Pancreas (tissue), 10 donors: ENCODE measurements around the gene ADARB1. TPM values are rescaled to one million over a fixed set of nuclear protein-coding genes. Genes with fewer than 3 reads are reported as not detected.
A peak's percentile ranks its signal among the peaks of the same experiment; 100 is the strongest.

Experiments used
- ATAC-seq, 4 donors: fragments of 200-7000 bp; cut with Tn5 transposase; one replicate each; pipeline versions ENCODE4 v1.8.0 to v1.9.1; 2020; ENCODE audit warnings: mild to moderate bottlenecking in 4 of 4, moderate library complexity in 4 of 4
- DNase-seq, 6 donors: peaks; one replicate each; pipeline ENCODE4 v3.0.0-alpha.2; 2020
- FAIRE-seq: peaks from 2 replicates; lab custom pipeline; 2012; peaks lifted over from hg19 to GRCh38; lab: Jason Lieb, UNC
- H3K27ac ChIP-seq, 4 donors: fragments of 200-600 bp; sonication (generic); 1 replicate in 3 of 4; 2 replicates in 1 of 4; pipeline versions ENCODE4 v1.5.0 to v1.8.0; 2020
- H3K27me3 ChIP-seq, 4 donors: fragments of 200-600 bp; one replicate each; pipeline ENCODE4 v1.8.0; 2021
- H3K36me3 ChIP-seq, 3 donors: fragments of 200-600 bp; sonication (generic) in 1 of 3; one replicate each; pipeline versions ENCODE4 v1.5.0 to v1.8.0; 2020 to 2021
- H3K4me1 ChIP-seq, 3 donors: fragments of 200-600 bp; one replicate each; pipeline ENCODE4 v1.8.0; 2021
- H3K4me3 ChIP-seq, 4 donors: fragments of 200-600 bp; sonication (generic) in 2 of 4; one replicate each; pipeline versions ENCODE4 v1.5.0 to v1.8.0; 2020 to 2021
- H3K9me3 ChIP-seq, 4 donors: fragments of 200-600 bp; one replicate each; pipeline ENCODE4 v1.8.0; 2021
- CTCF ChIP-seq, 4 donors: fragments of 200-600 bp; sonication (generic) in 3 of 4; IDR thresholded peaks; one replicate each; pipeline versions ENCODE4 v1.5.0 to v1.8.0; 2021; ENCODE audit warnings: antibody characterized with exemption in 4 of 4
- WGBS, 2 donors: extraction: QIAGEN DNeasy Blood & Tissue Kit; methylation state at CpG; one replicate each; pipeline ENCODE4 v1.1.7; 2013; 5-methylcytosine and 5-hydroxymethylcytosine counted together
- intact Hi-C, 3 donors: fragments of 100-400 bp; cut with DNase I; formaldehyde crosslinking; loops; one replicate each; pipeline versions ENCODE4 v1.11.1 to v1.14.2; 2022
- polyA plus RNA-seq, 2 donors: library from polyadenylated mRNA; stranded (reverse); fragments of 200-250 nt; gene quantifications; one replicate each; pipeline ENCODE4 v1.2.3, GENCODE V29; 2013
- total RNA-seq, 6 donors: library from RNA; stranded (reverse); fragmentation: NEBNext Ultra II Directional in 4 of 6; extraction: Animal tissue kit (Norgen Biotek cat#: 25700) in 4 of 6; gene quantifications; one replicate each; pipeline versions ENCODE4 v1.2.1 to v1.2.4, GENCODE V29; 2021 to 2023
- donor health status: healthy with polysubstance abuse.
- donor health status: DM: no; HTN: no; CAD: no; lungs with moderate emphysema.
- donor health status: DM: no; HTN: no; CAD: no.
- donor health status: control.
- donor health status: control.
- donor health status: Bipolar disorder and iron deficiency.
- donor health status: DM: yes; HTN: yes; CAD: no.
- donor health status: DM: no; HTN: no; CAD: no.
- donor health status: DM: no; HTN: no; CAD: no.
- donor health status: DM: yes; HTN: yes; CAD: no.

ADARB1 gene
- total and polyA plus RNA-seq, 8 donors, result 5.4 to 10.1 (median 6.3) TPM

DNA sequence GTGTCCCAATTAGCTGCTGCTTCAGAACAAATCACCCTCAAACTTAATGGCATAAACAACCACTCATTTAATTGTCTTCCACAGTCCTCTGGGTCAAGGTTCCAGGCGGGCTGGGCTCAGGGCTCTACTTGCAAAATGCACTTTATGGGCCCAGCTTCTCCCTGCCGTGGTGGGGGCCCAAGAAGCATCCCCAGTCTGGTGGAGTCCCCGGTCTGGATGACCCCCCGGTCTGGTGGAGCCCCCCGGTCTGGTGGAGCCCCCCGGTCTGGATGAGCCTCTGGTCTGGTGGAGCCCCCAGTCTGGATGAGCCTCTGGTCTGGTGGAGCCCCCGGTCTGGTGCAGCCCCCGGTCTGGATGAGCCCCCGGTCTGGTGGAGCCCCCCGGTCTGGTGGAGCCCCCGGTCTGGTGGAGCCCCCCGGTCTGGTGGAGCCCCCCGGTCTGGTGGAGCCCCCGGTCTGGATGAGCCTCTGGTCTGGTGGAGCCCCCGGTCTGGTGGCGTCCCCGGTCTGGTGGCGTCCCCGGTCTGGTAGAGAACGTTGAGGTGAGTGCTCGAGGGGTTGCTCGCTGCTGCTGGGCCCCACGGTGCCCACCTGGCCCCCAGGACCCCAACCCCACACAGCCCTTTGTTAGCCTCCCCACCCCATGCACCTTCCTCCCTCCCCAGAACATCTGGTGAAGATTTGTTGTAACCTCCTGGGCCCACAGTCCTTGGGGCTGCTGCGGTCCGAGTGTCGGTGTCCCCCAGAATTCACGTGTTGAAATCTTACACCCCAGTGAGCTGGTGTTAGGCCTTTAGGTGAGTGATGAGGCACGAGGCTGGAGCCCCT, 179.5 kb downstream of the ADARB1 start:
- no peak for TF ChIP-seq CTCF (IDR thresholded peaks at IDR 0.05)
- ATAC-seq, result no peak
- intact Hi-C loops, result no loop called here
- Histone ChIP-seq H3K9me3 (no peaks in the 10 kb centered on the region), H3K36me3 (no peaks in the 10 kb centered on the region), H3K27ac (no peak overlapping the region), H3K27me3 (peaks cover 0 to 4% (median 0%) of the 10 kb centered on the region in 4 donors), H3K4me1 (no peaks in the 10 kb centered on the region), H3K4me3 (no peak overlapping the region)
- FAIRE-seq, result no peak
- DNase-seq, result no peak
- 69 to 76% methylated on average over 24 to 28 of the region's 28 CpGs for WGBS, 2 donors

- DNase-seq (no peak), FAIRE-seq (no peak), ATAC-seq (no peak)
- Histone ChIP-seq H3K27me3 (peaks cover 0 to 4% (median 0%) of the 10 kb centered on the region in 4 donors), H3K4me1 (no peaks in the 10 kb centered on the region), H3K9me3 (no peaks in the 10 kb centered on the region), H3K36me3 (no peaks in the 10 kb centered on the region), H3K27ac (no peak overlapping the region), H3K4me3 (no peak overlapping the region)
- no peak for TF ChIP-seq CTCF (IDR thresholded peaks at IDR 0.05)
- WGBS, 2 donors, result 65 to 71% methylated on average over 17 of the region's 17 CpGs
- intact Hi-C loops, result no loop called here
Observed at GRCh38 chr21:45254460-45254930, 180.1 kb downstream of the ADARB1 start.

DNA sequence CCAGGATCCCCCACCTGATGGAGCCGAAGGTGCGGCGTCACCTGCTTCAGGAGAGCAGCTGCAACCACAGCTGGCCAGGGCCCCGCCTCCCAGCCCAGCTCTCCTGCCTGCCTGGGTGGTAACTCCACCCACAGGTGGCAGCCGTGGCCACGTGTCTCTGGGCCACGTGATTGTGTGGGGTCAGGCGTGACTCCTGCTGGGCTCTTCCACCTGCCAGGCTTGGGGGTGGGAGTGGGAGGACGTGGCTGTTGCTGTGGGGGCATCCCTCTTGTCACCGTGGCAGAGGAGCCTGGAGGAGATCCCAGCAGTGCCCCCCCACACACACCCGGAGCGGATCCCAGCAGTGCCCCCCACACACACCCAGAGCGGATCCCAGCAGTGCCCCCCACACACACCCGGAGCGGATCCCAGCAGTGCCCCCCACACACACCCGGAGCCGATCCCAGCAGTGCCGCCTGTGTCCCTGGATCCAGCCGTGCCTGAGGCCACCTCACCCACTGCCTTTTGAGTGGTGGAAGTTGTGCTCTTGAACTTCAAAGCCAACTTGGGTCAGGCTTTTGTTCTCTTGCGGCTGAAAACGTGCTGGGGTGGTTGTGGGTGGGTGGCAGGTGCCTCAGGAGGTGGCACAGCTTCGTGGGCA, 181.1 kb downstream of the ADARB1 start:
- no peaks in the 10 kb centered on the region for H3K9me3 ChIP-seq
- no peaks in the 10 kb centered on the region for H3K36me3 ChIP-seq
- 54 to 56% methylated on average over 17 to 22 of the region's 22 CpGs for WGBS, 2 donors
- intact Hi-C loops, result no loop called here
- no peaks in the 10 kb centered on the region for H3K4me1 ChIP-seq
- TF ChIP-seq CTCF (IDR thresholded peaks at IDR 0.05), result no peak
- no peak for FAIRE-seq
- peaks cover 0 to 4% (median 0%) of the 10 kb centered on the region in 4 donors for H3K27me3 ChIP-seq
- peak in 1 of 6 donors; percentile 28 for DNase-seq
- H3K27ac ChIP-seq, result no peak overlapping the region
- peak in 2 of 4 donors; percentile 36 to 39 for ATAC-seq
- H3K4me3 ChIP-seq, result no peak overlapping the region

- 72 to 76% methylated on average over 31 of the region's 31 CpGs for WGBS, 2 donors
- Histone ChIP-seq H3K27ac (no peak overlapping the region), H3K4me1 (no peaks in the 10 kb centered on the region), H3K36me3 (no peaks in the 10 kb centered on the region), H3K9me3 (no peaks in the 10 kb centered on the region), H3K27me3 (peaks cover 0 to 4% (median 0%) of the 10 kb centered on the region in 4 donors), H3K4me3 (no peak overlapping the region)
- no peak for ATAC-seq
- intact Hi-C loops, result no loop called here
- no peak for TF ChIP-seq CTCF (IDR thresholded peaks at IDR 0.05)
- peak in 1 of 6 donors; percentile 4 for DNase-seq
- FAIRE-seq, result no peak
Observed at GRCh38 chr21:45256021-45256911, 181.9 kb downstream of the ADARB1 start.
